HUES64 (cell line): ENCODE data around the gene CAPN5.

Experiments
- H3K27ac ChIP-seq: 2 replicates; pipeline ENCODE4 v1.7.0; 2013; ENCODE audit warnings: low read depth, low read length, inconsistent platforms
- H3K27me3 ChIP-seq: 2 replicates; pipeline ENCODE4 v1.6.1; 2013; ENCODE audit warnings: mild to moderate bottlenecking, low read length; ENCODE audit not compliant: insufficient read depth
- H3K36me3 ChIP-seq: 2 replicates; pipeline ENCODE4 v1.6.1; 2013; ENCODE audit warnings: mild to moderate bottlenecking, low read length; ENCODE audit not compliant: insufficient read depth
- H3K4me1 ChIP-seq: 2 replicates; pipeline ENCODE4 v1.6.1; 2013; ENCODE audit warnings: mild to moderate bottlenecking, low read length, moderate library complexity; ENCODE audit not compliant: insufficient read depth
- H3K4me3 ChIP-seq: 2 replicates; pipeline ENCODE4 v1.5.1; 2013; ENCODE audit warnings: mild to moderate bottlenecking, low read length, moderate library complexity
- H3K9ac ChIP-seq: 2 replicates; pipeline ENCODE4 v1.6.1; 2013; ENCODE audit warnings: mild to moderate bottlenecking, low read depth, low read length
- H3K9me3 ChIP-seq: 2 replicates; pipeline ENCODE4 v1.6.1; 2013; ENCODE audit warnings: low read depth, low read length; ENCODE audit not compliant: insufficient read depth
- WGBS: fragments of 150-250, 120-280 bp; methylation state at CpG from one replicate; pipeline ENCODE4 v1.1.7; 2013; ENCODE audit warnings: missing lambda C conversion rate; 5-methylcytosine and 5-hydroxymethylcytosine counted together

The CAPN5 gene

GRCh38 chr11:77172666-77172982 lies 105.9 kb downstream of the CAPN5 start:
- Histone ChIP-seq H3K27ac (no peak overlapping the region), H3K9ac (no peak overlapping the region), H3K4me3 (no peak overlapping the region), H3K36me3 (no peaks in the 10 kb centered on the region), H3K4me1 (peaks cover 49% of the 10 kb centered on the region), H3K27me3 (no peaks in the 10 kb centered on the region), H3K9me3 (no peaks in the 10 kb centered on the region)
- 74% methylated on average over 16 of the region's 16 CpGs for WGBS

- Histone ChIP-seq H3K9ac (no peak overlapping the region), H3K36me3 (no peaks in the 10 kb centered on the region), H3K9me3 (no peaks in the 10 kb centered on the region), H3K27ac (no peak overlapping the region), H3K4me1 (peaks cover 49% of the 10 kb centered on the region), H3K4me3 (no peak overlapping the region), H3K27me3 (no peaks in the 10 kb centered on the region)
- 64% methylated on average over 10 of the region's 10 CpGs for WGBS
Measured at GRCh38 chr11:77173494-77173893, 106.7 kb downstream of the CAPN5 start.

GRCh38 chr11:77174559-77174958 lies 107.8 kb downstream of the CAPN5 start:
- no peaks in the 10 kb centered on the region for H3K9me3 ChIP-seq
- no peak overlapping the region for H3K27ac ChIP-seq
- H3K36me3 ChIP-seq = no peaks in the 10 kb centered on the region
- H3K4me1 ChIP-seq = peaks cover 49% of the 10 kb centered on the region
- 88% methylated on average over 16 of the region's 16 CpGs for WGBS
- no peak overlapping the region for H3K9ac ChIP-seq
- H3K27me3 ChIP-seq = no peaks in the 10 kb centered on the region
- H3K4me3 ChIP-seq = no peak overlapping the region

- H3K36me3 ChIP-seq = no peaks in the 10 kb centered on the region
- H3K9me3 ChIP-seq = no peaks in the 10 kb centered on the region
- no peak overlapping the region for H3K4me3 ChIP-seq
- H3K27me3 ChIP-seq = no peaks in the 10 kb centered on the region
- H3K4me1 ChIP-seq = peaks cover 45% of the 10 kb centered on the region
- H3K9ac ChIP-seq = peak overlapping the region; percentile 9; the same call in 1 of the 2 replicates
- no peak overlapping the region for H3K27ac ChIP-seq
- WGBS = 79% methylated on average over 15 of the region's 15 CpGs
Measured at GRCh38 chr11:77175021-77175842, 108.5 kb downstream of the CAPN5 start.
